ENCODE data around the gene STK17A.

GRCh38 chr7:43535810-43536585 lies 46.9 kb upstream of the STK17A start:
- TF ChIP-seq, protein P1, sequence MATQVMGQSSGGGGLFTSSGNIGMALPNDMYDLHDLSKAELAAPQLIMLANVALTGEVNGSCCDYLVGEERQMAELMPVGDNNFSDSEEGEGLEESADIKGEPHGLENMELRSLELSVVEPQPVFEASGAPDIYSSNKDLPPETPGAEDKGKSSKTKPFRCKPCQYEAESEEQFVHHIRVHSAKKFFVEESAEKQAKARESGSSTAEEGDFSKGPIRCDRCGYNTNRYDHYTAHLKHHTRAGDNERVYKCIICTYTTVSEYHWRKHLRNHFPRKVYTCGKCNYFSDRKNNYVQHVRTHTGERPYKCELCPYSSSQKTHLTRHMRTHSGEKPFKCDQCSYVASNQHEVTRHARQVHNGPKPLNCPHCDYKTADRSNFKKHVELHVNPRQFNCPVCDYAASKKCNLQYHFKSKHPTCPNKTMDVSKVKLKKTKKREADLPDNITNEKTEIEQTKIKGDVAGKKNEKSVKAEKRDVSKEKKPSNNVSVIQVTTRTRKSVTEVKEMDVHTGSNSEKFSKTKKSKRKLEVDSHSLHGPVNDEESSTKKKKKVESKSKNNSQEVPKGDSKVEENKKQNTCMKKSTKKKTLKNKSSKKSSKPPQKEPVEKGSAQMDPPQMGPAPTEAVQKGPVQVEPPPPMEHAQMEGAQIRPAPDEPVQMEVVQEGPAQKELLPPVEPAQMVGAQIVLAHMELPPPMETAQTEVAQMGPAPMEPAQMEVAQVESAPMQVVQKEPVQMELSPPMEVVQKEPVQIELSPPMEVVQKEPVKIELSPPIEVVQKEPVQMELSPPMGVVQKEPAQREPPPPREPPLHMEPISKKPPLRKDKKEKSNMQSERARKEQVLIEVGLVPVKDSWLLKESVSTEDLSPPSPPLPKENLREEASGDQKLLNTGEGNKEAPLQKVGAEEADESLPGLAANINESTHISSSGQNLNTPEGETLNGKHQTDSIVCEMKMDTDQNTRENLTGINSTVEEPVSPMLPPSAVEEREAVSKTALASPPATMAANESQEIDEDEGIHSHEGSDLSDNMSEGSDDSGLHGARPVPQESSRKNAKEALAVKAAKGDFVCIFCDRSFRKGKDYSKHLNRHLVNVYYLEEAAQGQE (IDR thresholded peaks at IDR 0.05; ENCODE audit: insufficient read depth in 1 of 2, low read depth in 2 of 2, low read length in 2 of 2) = no peak
- no peak for TF ChIP-seq POLR2AphosphoS5 (IDR thresholded peaks at IDR 0.05; ENCODE audit: low read depth, low read length)
